ENCODE results near the gene TCAIM. TPM values are rescaled to one million over a fixed set of nuclear protein-coding genes. Genes with fewer than 3 reads are reported as not detected.

TCAIM gene
- total and polyA plus RNA-seq, 2 of the 4 experiments (the other 2 are of a cell fraction), result 11.0 to 21.5 TPM

- Histone ChIP-seq H3K79me1 (ENCODE audit: low read depth in 1 of 2, low read length in 2 of 2) (peaks cover 0 to 8% of the 10 kb centered on the region in 2 experiments; a peak in 2 of 4 replicates), H3K23ac (ENCODE audit: low read depth, low read length) (no peak overlapping the region), H4K20me1 (ENCODE audit: insufficient read depth, low read length) (no peaks in the 10 kb centered on the region), H3K4me3 (ENCODE audit: insufficient read depth, low read depth, low read length) (no peak overlapping the region), H3K4me1 (ENCODE audit: control insufficient read depth, insufficient read depth, low read length) (no peaks in the 10 kb centered on the region), H3K9ac (ENCODE audit: low read depth, low read length) (no peak overlapping the region), H4K91ac (ENCODE audit: insufficient read depth, low read depth, low read length) (no peak overlapping the region), H3K14ac (replicated peaks; ENCODE audit: low read depth, low read length) (no peak overlapping the region), H3K9me3 (ENCODE audit: control insufficient read depth, insufficient read depth, low read length) (no peaks in the 10 kb centered on the region), H2AK9ac (replicated peaks; ENCODE audit: low read depth, low read length, poor library complexity) (no peak overlapping the region), H4K8ac (ENCODE audit: low read depth in 2 of 2, low read length in 2 of 2) (no peak overlapping the region), H3K4ac (ENCODE audit: low read depth, low read length) (no peak overlapping the region), H3K56ac (ENCODE audit: extremely low read depth, insufficient read depth, low read length) (no peak overlapping the region), H2AK5ac (ENCODE audit: low read depth, low read length) (no peak overlapping the region), H3K27me3 (ENCODE audit: control insufficient read depth, insufficient read depth, low read length) (peaks cover 5% of the 10 kb centered on the region), H3K18ac (ENCODE audit: low read depth, low read length) (no peak overlapping the region), H2BK20ac (ENCODE audit: low read depth, low read length) (no peak overlapping the region), H4K5ac (ENCODE audit: low read depth, low read length) (no peak overlapping the region), H2BK15ac (ENCODE audit: low read depth, low read length) (no peak overlapping the region), H2BK5ac (ENCODE audit: low read depth, low read length, poor library complexity, severe bottlenecking) (no peak overlapping the region), H2AFZ (replicated peaks; ENCODE audit: low read length, poor library complexity) (no peak overlapping the region), H3K9me1 (ENCODE audit: insufficient read depth, low read length) (0 out of 2 replicates have a peak, but pooled peaks cover 4% of the 10 kb centered on the region), H2BK120ac (ENCODE audit: low read depth, low read length) (no peak overlapping the region), H3K27ac (ENCODE audit: insufficient read depth, low read length) (no peak overlapping the region), H3K4me2 (ENCODE audit: low read depth, low read length) (no peak overlapping the region), H3K36me3 (ENCODE audit: control insufficient read depth, insufficient read depth, low read length) (no peaks in the 10 kb centered on the region)
- no CpG with 5 or more reads among the region's 2 CpGs for WGBS, 2 experiments (ENCODE audit: extremely low coverage in 2 of 2, insufficient read length in 1 of 2)
- dilution Hi-C loops (cut with HindIII; ENCODE audit: low sequenced_read_pairs, unreplicated experiment) (no loop called here), intact Hi-C loops (cut with micrococcal nuclease) (no loop called here), in situ Hi-C loops (cut with MboI; ENCODE audit: low sequenced_read_pairs) (loop anchor here (25.0 kb wide), 2 partner anchors 303 to 553 kb away; partner anchors contain the start of genes ZNF197 and ZNF35)
- ATAC-seq (ENCODE audit: low read depth), result no peak
- no peak for DNase-seq
- CTCF ChIA-PET, result no interaction called here
- POLR2A ChIA-PET (ENCODE audit: unreplicated experiment), result no interaction called here
- TF ChIP-seq MXI1 (IDR thresholded peaks at IDR 0.05; ENCODE audit: borderline replicate concordance, low read depth, low read length) (no peak), CEBPB (IDR thresholded peaks at IDR 0.05; ENCODE audit: low read depth, low read length) (no peak), CTCF (conservative IDR thresholded peaks at IDR 0.05; ENCODE audit: low read depth, low read length) (no peak), FOS (IDR thresholded peaks at IDR 0.05; ENCODE audit: low read depth, low read length) (no peak), SMC3 (IDR thresholded peaks at IDR 0.05; ENCODE audit: low read depth, low read length) (no peak), POLR2A (IDR thresholded peaks at IDR 0.05; ENCODE audit: low read depth, low read length) (no peak), ELK1 (IDR thresholded peaks at IDR 0.05; ENCODE audit: borderline replicate concordance, low read depth, low read length) (no peak), MAZ (IDR thresholded peaks at IDR 0.05; ENCODE audit: borderline replicate concordance, low read depth, low read length) (no peak), CHD1 (IDR thresholded peaks at IDR 0.05; ENCODE audit: low read depth, low read length) (no peak), RAD21 (IDR thresholded peaks at IDR 0.05; ENCODE audit: low read length) (no peak), BHLHE40 (IDR thresholded peaks at IDR 0.05; ENCODE audit: low read depth, low read length) (no peak), USF2 (IDR thresholded peaks at IDR 0.05; ENCODE audit: low read depth, low read length) (no peak)
- no TSS peak for BruUV-seq (replicated peaks)
Measured at GRCh38 chr3:44334326-44334725, 4.2 kb upstream of the TCAIM start.
